ENCODE results near the gene TMEM135.
A peak's percentile ranks its signal among the peaks of the same experiment; 100 is the strongest.
"Not testable (repeated sequence)": the region's sequence is repeated elsewhere in the genome, so short reads cannot be mapped to it uniquely, and the experiment has no call there.

Gene TMEM135

DNA sequence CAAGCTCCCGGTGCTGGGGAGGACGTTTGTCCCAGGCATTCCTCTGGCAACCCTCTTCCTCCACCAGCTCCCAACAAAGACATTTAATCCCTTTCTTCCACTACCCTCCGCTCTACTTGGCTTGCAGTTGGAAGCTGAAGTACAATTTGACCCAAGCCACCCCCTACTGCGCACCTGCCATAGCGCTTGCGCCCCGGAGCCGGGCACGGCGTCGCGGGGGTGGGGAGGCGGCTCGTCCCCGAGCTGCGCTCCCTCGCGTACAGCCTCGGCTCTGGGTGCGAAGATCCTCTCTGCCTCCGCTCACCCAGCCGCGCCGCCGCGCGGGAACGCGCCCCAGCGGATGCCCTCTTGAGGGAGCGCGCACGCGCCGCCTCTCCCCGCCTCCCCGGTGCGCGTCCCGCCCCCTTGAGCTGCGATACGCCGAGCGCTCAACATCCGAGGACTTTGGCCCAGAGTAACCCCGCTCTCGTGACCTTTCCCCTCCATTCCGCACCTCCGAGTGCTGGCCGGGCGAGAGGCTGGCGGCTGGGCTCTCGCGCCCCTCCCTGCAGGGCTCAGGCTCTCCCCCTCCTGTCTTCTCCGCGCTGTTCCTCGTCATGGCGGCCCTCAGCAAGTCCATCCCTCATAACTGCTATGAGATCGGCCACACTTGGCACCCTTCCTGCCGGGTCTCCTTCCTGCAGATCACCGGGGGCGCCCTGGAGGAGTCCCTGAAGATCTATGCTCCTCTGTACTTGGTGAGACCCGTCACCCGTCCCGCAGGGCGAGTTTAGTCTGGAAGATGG lies at the start of gene TMEM135:
Gene TMEM135 (plus strand): TSS at position 485 of the 785 bp plus-strand sequence. CDS start 112 bp downstream, at position 597.
- peak; percentile 92 for DNase-seq (ENCODE audit: low read depth)

DNA sequence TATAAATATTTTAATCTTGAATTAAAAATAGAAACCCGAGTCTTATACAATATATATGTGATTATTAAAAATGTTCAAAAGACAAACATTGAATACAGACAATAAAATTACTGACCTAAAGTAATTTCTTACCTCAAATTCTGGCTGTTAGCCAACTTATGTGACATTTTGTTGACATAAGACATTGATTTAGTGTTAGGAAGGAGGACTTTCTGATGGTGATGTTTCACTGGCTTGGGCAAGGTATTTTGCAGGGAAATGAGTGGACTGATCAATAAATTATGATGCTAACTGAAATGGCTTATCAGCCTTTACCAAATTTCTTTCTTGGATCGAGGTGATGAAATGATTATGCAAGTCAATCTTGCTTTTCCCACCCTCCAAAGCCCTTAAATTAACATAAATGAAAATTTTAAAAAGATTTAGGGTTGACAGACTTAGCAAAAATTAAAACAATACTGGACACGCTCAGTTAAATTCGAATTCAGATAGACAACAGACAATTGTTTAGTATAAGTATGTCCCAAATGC lies 49.3 kb upstream of the TMEM135 start:
- no peak for DNase-seq (ENCODE audit: low read depth)

DNA sequence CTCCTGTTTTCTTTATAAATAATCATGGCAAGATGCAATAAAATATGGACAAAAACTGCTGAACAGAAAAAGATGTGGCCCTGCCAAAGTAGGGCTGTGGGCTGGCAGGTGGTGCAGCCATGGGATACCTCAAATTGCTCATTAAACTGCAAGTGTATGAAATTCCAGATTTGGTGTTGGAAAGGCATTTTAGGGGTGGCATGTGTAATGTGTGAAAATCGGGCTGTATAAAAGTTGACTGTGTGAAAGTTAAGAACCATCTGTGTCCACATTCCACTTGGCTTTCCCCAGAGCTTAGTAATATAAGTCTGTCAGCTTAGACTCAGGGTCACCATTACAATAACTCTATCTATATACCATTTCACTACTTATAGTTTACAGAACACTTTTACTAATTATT lies 47.7 kb upstream of the TMEM135 start:
- DNase-seq (ENCODE audit: low read depth) = peak; percentile 11

DNA sequence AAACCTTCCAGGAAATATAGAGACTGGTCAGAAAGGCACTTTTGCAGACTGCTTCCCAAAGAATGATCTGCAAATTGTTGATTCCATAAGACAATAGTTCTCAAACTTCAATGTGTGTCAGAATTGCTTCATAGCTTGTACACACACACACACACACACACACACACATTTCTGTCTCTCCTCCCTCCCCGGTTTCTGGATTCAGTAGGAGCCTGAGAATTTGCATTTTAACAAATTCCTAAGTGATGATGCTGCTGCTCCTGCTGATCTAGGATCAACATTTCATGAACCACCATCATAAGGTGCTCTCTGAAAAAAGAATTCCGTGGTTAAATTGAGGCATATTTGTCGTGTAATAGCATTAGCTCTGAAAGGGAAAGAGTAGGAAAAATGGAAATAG lies 47.2 kb upstream of the TMEM135 start:
- peak; percentile 66 for DNase-seq (ENCODE audit: low read depth)

DNA sequence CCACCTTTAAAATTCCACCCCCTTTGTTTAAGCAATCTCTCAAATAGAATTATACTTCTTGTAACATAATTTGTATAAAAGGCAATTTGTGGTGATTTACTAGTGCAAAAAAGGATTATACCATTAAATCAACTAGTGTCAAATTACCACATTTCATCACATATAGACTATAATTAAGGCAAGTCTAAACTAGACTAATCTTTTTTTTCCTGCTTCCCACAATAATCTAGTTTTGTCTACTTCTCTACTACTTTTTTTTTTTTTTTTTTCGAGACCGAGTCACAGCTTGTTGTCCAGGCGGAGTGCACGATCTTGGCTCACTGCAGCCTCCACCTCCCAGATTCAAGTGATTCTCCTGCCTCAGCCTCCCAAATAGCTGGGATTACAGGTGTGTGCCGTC lies 46.4 kb upstream of the TMEM135 start:
- no peak for DNase-seq (ENCODE audit: low read depth)

DNA sequence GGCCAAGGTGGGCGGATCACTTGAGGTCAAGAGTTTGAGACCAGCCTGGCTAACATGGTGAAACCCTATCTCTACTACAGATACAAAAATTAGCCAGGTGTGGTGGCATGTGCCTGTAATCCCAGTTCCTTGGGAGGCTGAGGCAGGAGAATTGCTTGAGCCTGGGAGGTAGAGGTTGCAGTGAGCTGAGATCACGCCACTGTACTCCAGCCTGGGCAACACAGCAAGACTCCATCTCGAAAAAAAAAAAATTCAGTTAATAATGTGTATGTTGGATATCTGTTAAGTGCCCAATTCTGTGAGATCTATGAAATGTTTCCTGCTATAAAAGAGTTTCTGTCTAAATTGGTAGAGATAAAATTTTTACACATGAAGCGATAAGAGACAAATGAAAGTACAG lies 45.4 kb upstream of the TMEM135 start:
- not testable (repeated sequence) for DNase-seq (ENCODE audit: low read depth)

DNA sequence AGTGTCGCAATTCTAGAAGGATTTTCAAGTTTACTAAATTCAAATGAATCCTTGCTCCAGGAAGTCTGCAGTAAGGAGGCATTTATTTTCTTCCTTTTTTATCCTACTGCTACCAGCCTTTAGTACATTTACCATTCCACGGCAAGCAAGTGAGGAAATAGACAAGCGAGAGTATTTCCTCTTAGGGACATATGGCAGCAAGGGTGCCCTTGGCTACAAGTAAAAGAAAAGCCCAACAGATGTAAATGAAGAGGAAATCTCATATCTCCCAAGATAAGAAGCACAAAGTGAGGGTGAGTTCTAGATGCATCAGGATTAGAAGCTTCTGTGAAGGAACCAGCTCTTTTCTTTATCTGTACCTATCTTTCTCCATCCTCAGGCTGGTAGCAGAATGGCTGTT lies 44.7 kb upstream of the TMEM135 start:
- no peak for DNase-seq (ENCODE audit: low read depth)

DNA sequence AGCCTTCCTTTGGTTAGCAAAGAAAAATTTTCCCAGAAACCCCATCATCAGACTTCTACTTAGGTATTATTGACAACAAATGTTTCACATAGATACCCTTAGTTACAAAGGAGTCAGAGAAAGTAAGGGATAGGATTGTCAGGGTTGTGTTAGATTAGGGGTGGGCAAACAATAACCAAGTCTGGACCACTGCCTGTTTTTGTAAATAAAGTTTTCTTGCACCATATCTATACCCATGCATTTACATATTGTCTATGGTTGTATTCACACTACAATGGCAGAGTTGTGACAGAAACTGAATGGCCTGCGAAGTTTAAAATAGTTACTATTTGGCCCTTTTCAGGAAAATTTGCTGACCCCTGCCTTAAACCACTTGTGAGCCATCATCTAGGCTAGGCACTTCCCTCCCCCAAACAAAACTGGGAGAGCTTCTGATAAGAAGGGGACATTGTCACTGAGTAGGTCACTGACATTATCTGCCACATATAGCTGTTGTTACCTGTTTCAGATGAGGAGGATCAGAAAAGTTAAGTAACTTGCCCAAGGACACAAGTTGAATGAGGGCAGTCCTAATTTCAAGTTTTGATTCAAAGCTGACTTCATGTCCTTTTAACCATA lies 40.7 kb upstream of the TMEM135 start:
- DNase-seq (ENCODE audit: low read depth) = no peak

DNA sequence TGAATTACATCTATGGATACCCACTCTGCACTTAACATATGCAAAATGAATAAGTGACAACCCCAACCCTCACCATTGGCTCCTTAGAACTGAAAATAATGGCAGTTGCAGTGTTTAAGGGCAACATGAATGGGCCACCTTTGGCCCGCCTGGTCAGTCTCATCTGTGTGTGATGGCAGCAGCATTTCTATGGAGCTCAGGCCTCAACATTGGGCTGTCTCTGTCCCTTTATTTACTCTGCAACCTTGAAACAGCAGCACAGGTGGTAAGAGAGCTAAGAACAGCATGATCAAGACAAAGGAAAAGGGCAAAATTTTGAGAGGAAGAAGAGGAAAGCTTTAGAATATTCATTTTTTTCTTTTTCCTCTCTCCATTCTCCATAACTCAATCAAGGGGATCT lies 38.3 kb upstream of the TMEM135 start:
- DNase-seq (ENCODE audit: low read depth) = no peak

DNA sequence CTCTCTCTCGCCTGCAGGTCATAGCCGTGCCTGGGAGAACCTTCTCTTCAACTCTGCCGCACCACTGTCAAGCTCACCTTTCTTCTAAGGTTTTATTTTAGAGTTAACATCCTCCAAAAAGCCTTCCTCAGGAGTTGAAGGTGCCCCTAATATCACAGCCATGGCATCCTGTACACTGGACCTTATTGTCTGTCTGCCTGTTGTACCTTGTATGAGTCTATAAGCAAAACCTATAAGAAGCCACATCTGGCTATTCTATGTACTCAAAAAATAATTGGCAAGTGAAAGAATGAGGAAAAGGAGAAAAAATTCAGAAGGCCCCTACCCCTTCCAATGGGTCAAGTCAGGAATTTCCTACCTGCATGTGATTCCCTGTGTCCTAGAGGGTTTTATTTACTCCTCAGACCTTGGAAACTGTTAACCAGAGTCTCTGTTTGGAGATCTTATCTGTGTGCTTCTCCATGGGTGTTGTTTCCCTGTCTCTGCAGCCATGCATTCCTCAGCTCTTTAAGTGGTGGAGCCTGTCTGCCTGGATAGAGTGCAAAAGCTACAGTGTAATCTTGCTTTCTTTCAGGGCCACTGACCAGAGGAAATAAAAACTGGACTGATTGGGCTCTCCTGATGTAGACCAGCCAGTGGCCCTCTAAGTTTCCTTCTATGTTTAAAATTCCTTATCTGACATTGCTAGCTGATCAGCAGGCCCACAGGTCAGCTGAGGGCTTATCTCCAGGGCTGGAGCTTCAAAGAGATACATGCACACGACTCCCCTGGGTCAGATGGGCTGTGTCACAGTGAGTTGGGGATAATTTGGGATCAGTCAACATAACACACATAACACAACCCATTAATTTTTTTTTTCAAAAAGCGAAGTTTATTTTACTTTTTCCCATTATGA lies 37.6 kb upstream of the TMEM135 start:
- DNase-seq (ENCODE audit: low read depth) = no peak

DNA sequence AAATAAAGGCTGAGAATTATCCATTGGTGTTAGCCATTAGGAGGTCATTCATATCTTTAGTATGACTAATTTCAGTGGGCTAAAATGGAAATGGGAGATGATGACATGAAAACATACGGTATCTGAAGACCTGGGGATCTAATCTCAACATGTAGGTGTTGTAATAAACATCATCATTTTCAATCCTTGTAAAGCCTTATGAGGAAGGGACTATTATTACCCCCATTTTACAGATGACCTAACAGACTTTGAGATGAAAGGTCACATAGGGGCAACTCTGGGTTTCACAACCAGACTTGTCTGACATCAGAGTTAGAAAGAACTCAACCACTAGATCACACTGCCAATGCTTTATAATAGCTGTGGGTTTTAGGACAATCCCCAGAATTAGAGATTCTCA lies 34.8 kb upstream of the TMEM135 start:
- DNase-seq (ENCODE audit: low read depth) = no peak

DNA sequence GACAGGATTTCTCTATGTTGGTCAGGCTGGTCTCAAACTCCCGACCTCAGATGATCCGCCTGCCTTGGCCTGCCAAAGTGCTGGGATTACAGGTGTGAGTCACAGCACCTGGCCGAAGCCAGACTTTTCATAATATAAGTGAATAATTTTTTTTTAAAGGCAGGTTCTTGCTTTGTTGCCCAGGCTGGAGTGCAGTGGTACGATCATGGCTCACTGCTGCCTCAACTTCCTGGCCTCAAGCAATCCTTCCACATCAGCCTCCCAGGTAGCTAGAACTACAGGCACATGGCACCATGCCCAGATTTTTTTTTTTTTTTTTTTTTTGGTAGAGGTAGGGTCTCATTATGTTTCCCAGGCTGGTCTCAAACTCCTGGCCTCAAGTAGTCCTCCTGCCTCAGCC lies 33.5 kb upstream of the TMEM135 start:
- DNase-seq (ENCODE audit: low read depth) = not testable (repeated sequence)

DNA sequence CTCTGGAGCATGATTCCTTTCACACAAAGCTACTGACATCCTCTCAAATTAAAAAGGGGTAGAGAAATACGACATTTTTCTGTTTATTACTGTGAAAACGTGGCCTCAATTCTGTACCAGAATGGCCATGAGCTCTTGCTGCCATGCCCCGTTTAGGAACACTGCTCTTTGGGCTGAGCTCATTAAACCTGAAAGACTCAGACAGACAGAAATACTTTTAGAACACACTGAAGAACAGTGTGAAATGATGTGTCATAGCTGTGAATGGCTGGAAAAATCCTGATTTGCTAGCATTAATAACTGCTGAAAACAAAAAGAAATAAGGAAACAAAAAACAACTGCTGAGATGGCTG lies 32.2 kb upstream of the TMEM135 start:
- no peak for DNase-seq (ENCODE audit: low read depth)

DNA sequence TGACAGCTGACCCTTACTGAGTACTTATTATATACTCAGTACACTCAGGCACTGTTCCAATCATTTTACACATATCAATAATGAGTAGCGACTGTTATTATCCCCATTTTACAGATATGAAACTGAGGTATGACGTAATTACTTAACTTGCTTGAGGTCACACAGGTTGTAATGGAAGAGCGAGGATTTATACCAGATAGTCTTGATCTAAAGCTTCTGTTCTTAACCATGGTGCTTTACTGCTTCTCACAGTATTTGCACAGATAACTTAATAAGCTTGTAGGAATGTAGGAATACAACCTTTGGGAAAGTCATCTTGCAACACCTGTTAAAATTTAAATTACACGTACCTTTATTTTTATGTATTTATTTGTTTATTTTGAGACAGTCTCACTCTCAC lies 31.7 kb upstream of the TMEM135 start:
- no peak for DNase-seq (ENCODE audit: low read depth)

DNA sequence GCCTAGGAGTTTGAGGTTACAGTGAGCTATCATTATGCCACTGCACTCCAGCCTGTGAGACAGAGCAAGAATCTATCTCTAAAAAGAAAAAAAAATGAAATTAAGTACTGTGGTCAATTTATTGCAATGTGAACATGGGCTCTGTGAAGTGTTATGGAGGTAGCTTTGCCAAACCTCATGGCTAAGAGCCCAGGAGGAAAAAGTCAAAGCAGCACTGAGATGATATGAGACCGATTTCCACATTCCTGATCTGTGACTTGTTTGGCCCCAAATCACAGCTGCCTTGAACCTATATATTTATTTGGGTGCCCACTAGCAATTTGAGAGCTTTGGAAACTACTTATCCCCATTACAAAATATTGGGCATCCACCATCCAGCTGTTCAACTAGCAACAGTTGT lies 29.8 kb upstream of the TMEM135 start:
- DNase-seq (ENCODE audit: low read depth) = no peak

DNA sequence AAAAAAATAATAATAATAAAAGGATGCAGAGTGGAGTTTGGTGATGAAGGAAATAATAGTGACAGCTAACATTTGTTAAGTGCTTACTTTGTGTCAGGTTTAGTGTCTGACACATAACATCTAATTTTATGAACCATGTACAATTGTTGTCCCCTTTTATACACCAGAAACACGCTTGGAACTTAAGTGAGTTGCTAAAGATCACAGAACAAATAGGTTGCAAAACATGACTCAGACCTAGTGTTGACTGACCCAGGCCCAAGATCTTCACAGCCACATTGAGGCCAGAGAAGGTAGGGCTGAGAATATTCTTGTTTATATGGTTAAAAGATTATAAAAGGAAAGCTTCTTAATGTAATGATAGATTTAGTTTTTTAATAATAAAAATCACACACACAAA lies 25.6 kb upstream of the TMEM135 start:
- DNase-seq (ENCODE audit: low read depth) = no peak

DNA sequence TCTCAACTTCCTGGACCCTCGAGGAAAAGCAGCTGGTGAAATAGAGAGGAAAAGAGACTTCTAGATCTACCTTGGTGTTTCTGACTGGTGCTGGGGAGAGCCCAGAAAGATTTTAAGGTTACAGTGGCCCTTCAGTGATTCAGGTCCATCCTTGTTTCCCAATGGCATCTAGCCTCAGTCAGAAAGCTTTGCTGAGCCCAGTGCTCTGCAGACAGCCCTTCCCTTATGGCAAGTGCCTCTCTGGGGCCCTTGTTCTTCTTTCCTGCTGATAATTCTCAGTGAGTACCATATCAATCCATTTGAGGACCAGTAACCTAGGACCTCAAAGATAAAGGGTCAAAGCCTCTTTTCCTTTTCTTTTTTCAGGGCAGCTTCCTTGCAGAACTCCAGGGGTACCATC lies 25.1 kb upstream of the TMEM135 start:
- no peak for DNase-seq (ENCODE audit: low read depth)

DNA sequence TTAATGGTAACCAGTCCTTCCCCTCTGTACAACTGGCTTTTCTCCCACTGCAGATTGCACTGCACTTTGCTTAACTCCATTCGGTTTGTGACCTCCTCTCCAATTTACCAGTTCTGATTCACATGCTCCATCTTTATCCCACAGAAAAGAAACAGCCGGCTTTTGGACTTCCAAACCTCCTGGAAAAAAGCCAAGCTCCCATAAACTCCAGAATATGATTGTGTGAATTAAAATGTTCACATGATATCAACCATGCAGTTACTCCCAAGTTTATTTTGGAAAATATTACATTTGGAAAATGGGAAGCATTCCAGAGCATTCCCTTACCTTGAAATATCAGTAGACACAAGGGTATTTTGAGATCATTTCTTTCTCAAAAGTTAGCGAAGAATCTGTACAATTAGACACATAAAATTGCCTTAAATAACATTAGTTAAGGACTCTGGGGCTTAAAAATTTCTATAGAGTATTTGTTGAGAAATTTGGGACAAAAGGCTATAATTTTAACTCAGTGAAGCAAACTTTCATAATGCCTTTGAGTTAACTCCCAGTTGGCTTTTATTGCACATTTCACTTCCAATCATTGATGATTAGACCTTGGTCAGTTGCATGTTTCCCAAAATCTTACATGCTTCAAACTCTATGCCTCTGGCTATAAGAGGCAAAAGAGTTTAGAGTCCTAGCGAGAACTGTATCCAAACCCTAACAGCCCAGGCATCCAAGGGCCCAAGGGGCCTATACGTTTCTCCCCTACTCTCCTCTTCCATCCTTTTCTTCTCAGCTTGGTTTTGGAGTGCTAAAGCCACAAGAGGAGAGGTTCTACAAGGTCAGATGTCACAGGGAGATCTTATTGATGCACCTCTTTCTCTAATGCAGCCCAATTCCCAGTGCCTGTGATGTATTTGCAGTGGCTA lies 23.6 kb upstream of the TMEM135 start:
- no peak for DNase-seq (ENCODE audit: low read depth)

DNA sequence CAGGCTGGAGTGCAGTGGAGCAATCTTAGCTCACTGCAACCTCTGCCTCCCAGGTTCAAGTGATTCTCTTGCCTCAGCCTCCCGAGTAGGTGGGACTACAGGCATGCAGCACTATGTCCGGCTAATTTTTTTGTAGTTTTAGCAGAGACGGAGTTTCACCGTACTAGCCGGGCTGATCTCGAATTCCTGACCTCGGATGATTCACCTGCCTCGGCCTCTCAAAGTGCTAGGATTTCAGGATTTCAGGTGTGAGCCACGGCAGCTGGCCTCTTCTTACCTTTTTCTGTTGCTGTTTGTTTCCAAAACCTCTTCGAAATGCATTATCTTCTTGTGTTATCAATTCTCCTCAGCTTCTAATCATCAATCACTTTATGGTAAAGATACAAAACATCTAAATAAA lies 22.1 kb upstream of the TMEM135 start:
- DNase-seq (ENCODE audit: low read depth) = no peak

DNA sequence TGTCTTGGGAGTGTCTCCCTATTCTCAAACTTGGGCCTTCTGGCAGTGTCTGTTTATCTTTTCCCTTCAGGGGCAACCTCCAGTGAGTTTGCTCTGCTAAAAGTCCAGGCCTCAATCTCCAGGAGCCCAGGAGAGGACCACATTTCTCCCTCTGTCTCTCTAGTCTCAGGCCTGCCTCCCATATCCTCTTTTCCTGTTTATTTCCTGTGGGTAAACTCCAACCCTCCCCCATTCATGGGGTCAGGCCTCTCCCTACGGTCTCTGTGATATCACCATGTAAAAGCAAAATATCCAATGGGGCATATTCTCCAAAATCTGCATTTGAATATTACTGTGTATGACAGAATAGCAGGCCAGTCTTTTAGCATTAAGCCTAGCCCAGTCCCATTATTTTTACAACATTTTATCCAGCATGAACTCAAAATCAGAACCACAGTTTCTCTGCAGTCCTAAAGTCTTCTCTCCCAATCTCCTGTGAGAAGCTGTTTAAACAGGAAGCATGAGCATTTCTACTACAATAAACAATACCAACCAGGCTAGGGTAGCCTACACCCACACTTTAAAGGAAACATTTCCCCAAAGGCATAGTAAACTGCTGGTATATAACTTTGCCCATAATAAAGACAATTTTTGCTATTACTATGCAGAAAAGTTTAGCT lies 18.0 kb upstream of the TMEM135 start:
- DNase-seq (ENCODE audit: low read depth) = peak; percentile 16

DNA sequence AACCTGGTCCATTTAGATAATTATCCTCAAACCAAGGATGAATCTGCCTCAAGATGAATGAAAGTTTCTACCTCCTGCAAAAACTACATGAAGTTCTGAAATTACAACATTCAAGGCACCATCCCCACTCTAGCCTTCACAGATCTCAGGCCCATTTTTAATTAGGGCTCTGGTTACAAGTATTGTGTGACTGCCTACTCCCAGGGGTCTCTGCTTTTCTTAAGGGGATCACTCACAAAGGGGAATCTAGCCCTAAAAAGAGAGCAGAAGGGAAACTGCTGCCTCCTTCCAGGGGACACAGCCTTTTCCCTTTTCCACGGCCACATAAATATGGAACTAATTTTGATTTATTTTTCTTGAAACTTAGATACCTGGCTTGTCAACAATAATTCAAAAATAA lies 17.4 kb upstream of the TMEM135 start:
- DNase-seq (ENCODE audit: low read depth) = no peak
